ENCODE measurements around the gene LGI4. TPM values are rescaled to one million over a fixed set of nuclear protein-coding genes. Genes with fewer than 3 reads are reported as not detected.
"Not testable (repeated sequence)": the region's sequence is repeated elsewhere in the genome, so short reads cannot be mapped to it uniquely, and the experiment has no call there.

Gene LGI4
- polyA plus RNA-seq, 3 donors: 2.0 to 2.5 (median 2.4) TPM

DNA sequence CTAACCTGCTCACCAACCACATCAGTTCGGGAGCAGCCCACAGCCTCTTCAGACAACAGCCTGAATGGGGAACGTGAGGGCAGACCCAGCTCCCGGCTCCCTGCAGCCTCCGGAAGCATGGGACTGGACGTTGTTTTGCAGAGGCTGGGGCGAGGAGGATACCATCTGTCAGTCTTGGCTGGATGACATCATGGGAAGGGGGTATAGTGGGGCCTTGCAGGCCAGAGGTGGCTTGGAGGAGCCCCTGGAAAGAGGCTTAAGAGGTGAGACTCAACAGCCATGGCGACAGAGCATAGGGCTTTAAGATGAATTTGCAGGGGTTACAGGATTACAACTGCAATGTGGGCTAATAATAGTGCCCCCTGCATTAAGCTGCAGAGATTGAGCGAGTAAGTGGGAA is 17.7 kb downstream of the LGI4 start:
- no peak for DNase-seq (ENCODE audit: extremely low read depth in 1 of 11, low read depth in 9 of 11, low spot score in 4 of 11)

- DNase-seq (ENCODE audit: extremely low read depth in 1 of 11, low read depth in 9 of 11, low spot score in 4 of 11): no peak
Measured at GRCh38 chr19:35116072-35116801, 18.6 kb downstream of the LGI4 start.

GRCh38 chr19:35115177-35115951 is 19.5 kb downstream of the LGI4 start, which contains the start of gene FXYD3:
Gene FXYD3, plus strand, starts transcription at chr19:35115823. Its CDS starts 3,554 bp downstream, at chr19:35119377.
- no peak for DNase-seq (ENCODE audit: extremely low read depth in 1 of 11, low read depth in 9 of 11, low spot score in 4 of 11)

- DNase-seq (ENCODE audit: extremely low read depth in 1 of 11, low read depth in 9 of 11, low spot score in 4 of 11): peak in 10 of 11 donors; percentile 62 to 85 (median 74)
Measured at GRCh38 chr19:35114353-35115176, 20.3 kb downstream of the LGI4 start.

- no peak for DNase-seq (ENCODE audit: extremely low read depth in 1 of 11, low read depth in 9 of 11, low spot score in 4 of 11)
Measured at GRCh38 chr19:35112995-35113688, 21.7 kb downstream of the LGI4 start.

DNA sequence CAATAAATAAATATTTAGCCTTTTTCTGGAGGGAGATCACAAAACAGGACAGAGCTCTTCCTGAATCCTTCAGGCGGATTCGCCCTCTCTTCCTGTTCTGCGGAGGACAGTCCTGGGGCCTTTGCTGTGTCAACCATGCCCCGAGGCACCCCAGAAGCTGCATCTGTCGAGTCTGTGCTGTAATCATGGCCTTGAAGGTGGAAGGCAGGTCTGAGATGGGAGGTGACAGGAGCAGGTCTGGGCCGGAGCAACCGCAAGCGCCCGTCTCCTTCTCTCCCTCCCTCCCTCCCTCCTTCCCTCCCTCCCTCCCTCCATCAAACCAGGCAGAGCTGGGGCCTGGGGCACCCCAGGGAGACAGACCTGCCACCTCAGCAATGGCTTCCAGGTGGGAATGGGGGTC is 23.9 kb downstream of the LGI4 start:
- DNase-seq (ENCODE audit: extremely low read depth in 1 of 11, low read depth in 9 of 11, low spot score in 4 of 11): no peak

- no peak for DNase-seq (ENCODE audit: extremely low read depth in 1 of 11, low read depth in 9 of 11, low spot score in 4 of 11)
Measured at GRCh38 chr19:35109395-35110112, 25.3 kb downstream of the LGI4 start.

DNA sequence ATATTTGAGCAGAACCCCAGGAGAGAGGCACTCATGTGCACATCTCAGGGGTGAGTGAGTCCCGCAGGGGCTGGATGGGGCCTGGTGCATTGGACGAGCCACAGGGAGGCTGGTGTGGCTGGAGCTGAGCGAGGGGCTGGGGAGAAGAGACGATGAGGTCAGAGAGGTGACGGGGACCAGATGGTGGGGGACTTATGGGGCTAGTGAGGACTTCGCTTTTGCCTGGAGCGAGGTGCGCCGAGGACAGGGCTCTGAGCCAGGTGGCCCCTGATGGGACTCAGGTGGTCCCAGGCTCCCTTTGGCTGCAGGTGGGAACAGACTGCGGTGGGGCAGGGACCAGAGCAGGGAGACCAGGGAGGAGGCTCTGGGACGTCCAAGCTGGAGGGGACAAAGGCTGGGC is 26.1 kb downstream of the LGI4 start:
- DNase-seq (ENCODE audit: extremely low read depth in 1 of 11, low read depth in 9 of 11, low spot score in 4 of 11): no peak

GRCh38 chr19:35107545-35107944 is 27.3 kb downstream of the LGI4 start:
- DNase-seq (ENCODE audit: extremely low read depth in 1 of 11, low read depth in 9 of 11, low spot score in 4 of 11): no peak

GRCh38 chr19:35106898-35107541 is 27.8 kb downstream of the LGI4 start:
- DNase-seq (ENCODE audit: extremely low read depth in 1 of 11, low read depth in 9 of 11, low spot score in 4 of 11): no peak

DNA sequence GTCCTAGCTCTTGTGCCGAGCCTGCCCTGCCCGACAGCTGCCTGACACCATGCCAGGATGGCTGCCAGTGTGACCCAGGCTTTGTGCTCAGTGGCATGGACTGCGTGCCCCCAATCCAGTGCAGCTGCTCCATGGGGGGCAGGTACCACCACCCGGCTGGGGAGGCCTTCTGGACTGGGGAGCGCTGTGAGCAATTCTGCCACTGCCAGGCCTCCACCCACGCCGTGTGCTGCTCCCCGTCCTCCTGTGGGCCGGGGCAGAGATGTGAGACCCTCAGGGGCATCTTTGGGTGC is 28.6 kb downstream of the LGI4 start:
- no peak for DNase-seq (ENCODE audit: extremely low read depth in 1 of 11, low read depth in 9 of 11, low spot score in 4 of 11)

GRCh38 chr19:35105411-35106290 is 29.2 kb downstream of the LGI4 start:
- no peak for DNase-seq (ENCODE audit: extremely low read depth in 1 of 11, low read depth in 9 of 11, low spot score in 4 of 11)

DNA sequence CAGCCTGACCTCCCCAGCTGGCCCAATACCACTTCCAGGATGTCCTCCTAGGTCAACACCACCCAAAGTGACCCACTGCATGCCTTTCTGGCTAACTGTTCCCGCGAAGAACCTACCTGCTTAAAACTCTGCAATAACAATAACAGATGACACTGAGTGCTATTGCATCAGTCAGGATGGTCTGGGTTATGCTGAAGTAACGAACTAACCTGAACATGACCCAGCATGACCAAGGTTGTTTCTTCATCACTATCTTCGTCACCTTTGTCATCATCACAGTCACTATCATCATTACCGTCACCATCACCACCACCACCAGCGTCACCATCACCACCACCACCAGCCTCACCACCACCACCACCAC is 29.8 kb downstream of the LGI4 start:
- no peak for DNase-seq (ENCODE audit: extremely low read depth in 1 of 11, low read depth in 9 of 11, low spot score in 4 of 11)

DNA sequence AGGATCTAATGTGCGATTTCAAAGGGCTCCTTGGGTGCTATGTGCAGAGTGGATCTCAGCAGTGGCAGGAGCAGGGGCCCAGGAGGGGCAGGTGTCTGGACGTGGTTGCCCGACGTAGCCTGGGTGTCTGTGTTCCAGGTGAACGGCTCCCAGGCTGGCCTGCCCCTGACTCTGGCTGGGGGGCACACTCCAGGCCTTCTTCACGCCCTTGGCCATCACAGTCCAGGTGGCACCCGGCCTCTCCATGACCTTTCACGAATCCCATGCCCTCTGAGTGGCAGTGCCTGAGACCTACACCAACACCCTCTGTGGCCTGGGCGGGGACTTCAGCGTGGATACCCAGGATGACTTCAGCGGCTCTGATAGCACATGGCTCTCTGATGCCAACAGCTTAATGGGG is 30.5 kb downstream of the LGI4 start:
- no peak for DNase-seq (ENCODE audit: extremely low read depth in 1 of 11, low read depth in 9 of 11, low spot score in 4 of 11)

GRCh38 chr19:35103614-35104013 is 31.2 kb downstream of the LGI4 start:
- not testable (repeated sequence) for DNase-seq (ENCODE audit: extremely low read depth in 1 of 11, low read depth in 9 of 11, low spot score in 4 of 11)

DNA sequence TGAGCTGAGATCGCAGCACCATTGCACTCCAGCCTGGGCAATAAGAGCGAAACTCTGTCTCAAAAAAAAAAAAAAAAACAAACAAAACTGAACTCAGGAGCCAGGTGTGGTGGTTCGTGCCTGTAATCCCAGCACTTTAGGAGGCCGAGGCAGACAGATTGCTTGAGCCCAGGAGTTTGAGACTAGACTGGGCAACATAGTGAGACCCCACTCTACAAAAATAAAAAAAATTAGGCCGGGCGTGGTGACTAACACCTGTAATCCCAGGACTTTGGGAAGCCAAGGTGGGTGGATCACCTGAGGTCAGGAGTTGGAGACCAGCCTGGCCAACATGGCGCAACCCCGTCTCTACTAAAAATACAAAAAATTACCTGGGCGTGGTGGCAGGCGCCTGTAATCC is 32.9 kb downstream of the LGI4 start:
- not testable (repeated sequence) for DNase-seq (ENCODE audit: extremely low read depth in 1 of 11, low read depth in 9 of 11, low spot score in 4 of 11)
